ENCODE measurements around the gene MTMR10. TPM values are rescaled to one million over a fixed set of nuclear protein-coding genes. Genes with fewer than 3 reads are reported as not detected.

MTMR10 gene
- total RNA-seq, 1 donor from 2014 or later = 6.6 TPM

DNA sequence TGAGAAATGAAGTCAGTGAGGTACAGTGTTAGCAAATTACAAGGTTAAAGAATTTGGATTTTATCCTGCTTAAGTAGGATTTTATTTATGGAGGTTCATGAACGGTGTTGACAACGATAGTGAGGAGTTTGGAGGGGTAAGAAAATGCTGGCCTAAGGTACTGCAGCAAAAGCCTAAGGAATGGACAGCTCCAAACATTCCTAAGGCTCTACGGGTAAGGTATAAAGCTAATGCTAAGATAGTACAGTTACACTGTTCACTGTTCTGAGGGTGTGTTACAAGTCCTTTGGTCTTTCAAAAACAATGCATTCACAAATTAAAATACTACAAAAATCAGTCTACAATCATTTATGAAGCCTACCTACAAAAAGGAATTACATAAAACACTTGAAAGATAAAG is 7.3 kb downstream of the MTMR10 start:
- FAIRE-seq (no peak), DNase-seq (ENCODE audit: low read depth) (peak; percentile 12)
- Histone ChIP-seq H3K27me3 (ENCODE audit: control insufficient read depth, insufficient read depth, low read length) (no peaks in the 10 kb centered on the region), H3K4me3 (ENCODE audit: low read depth, low read length) (no peak overlapping the region), H3K36me3 (ENCODE audit: control insufficient read depth, insufficient read depth, low read length) (peaks cover 2% of the 10 kb centered on the region)
- TF ChIP-seq, protein P1, sequence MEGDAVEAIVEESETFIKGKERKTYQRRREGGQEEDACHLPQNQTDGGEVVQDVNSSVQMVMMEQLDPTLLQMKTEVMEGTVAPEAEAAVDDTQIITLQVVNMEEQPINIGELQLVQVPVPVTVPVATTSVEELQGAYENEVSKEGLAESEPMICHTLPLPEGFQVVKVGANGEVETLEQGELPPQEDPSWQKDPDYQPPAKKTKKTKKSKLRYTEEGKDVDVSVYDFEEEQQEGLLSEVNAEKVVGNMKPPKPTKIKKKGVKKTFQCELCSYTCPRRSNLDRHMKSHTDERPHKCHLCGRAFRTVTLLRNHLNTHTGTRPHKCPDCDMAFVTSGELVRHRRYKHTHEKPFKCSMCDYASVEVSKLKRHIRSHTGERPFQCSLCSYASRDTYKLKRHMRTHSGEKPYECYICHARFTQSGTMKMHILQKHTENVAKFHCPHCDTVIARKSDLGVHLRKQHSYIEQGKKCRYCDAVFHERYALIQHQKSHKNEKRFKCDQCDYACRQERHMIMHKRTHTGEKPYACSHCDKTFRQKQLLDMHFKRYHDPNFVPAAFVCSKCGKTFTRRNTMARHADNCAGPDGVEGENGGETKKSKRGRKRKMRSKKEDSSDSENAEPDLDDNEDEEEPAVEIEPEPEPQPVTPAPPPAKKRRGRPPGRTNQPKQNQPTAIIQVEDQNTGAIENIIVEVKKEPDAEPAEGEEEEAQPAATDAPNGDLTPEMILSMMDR (IDR thresholded peaks at IDR 0.05; ENCODE audit: insufficient read depth, low read length, severe bottlenecking) = no peak

DNA sequence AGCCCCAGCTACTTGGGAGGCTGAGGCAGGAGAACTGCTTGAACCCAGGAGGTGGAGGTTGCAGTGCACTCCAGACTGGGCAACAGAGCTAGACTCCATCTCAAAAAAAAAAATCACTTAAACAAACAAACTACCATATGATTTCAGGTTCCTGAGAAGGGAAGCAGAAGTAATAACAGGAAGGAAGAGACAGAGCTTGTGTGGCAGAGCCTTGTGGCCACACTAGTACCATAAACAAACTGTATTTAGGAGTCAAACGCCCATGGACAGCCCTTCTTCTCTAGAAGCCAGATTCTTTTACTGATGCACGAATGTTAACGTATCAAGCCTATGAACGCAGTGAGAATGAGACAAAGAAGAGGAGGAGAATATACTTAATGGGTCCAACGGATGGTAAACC is 12.0 kb downstream of the MTMR10 start:
- peaks cover 2% of the 10 kb centered on the region for H3K36me3 ChIP-seq (ENCODE audit: control insufficient read depth, insufficient read depth, low read length)
- DNase-seq (ENCODE audit: low read depth) (no peak), FAIRE-seq (no peak)
- H3K27me3 ChIP-seq (ENCODE audit: control insufficient read depth, insufficient read depth, low read length) = no peaks in the 10 kb centered on the region
- TF ChIP-seq, protein P1 (IDR thresholded peaks at IDR 0.05; ENCODE audit: insufficient read depth, low read length, severe bottlenecking) = no peak
- no peak overlapping the region for H3K4me3 ChIP-seq (ENCODE audit: low read depth, low read length)

DNA sequence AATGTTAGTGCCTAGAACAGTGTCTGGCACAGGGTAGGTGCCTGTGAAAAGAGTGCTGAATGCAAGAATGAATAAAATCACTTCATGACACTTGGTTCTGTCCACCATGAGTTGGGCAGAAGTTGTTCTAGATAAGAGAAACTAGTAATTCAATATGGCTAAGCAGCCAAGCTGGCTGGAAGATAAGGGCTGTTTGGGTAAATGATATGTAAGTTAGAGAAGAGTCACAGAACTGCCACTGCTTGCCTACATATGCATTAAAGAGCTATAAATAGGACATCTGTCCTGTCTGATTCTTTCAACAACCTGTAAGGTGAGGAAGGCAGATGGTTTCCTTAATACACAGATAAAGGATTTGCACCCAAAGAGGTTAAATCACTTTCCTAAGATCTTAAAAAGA is 13.1 kb downstream of the MTMR10 start:
- TF ChIP-seq, protein P1 (IDR thresholded peaks at IDR 0.05; ENCODE audit: insufficient read depth, low read length, severe bottlenecking) = no peak
- DNase-seq (ENCODE audit: low read depth) (no peak), FAIRE-seq (no peak)
- Histone ChIP-seq H3K27me3 (ENCODE audit: control insufficient read depth, insufficient read depth, low read length) (no peaks in the 10 kb centered on the region), H3K36me3 (ENCODE audit: control insufficient read depth, insufficient read depth, low read length) (peaks cover 4% of the 10 kb centered on the region), H3K4me3 (ENCODE audit: low read depth, low read length) (no peak overlapping the region)

DNA sequence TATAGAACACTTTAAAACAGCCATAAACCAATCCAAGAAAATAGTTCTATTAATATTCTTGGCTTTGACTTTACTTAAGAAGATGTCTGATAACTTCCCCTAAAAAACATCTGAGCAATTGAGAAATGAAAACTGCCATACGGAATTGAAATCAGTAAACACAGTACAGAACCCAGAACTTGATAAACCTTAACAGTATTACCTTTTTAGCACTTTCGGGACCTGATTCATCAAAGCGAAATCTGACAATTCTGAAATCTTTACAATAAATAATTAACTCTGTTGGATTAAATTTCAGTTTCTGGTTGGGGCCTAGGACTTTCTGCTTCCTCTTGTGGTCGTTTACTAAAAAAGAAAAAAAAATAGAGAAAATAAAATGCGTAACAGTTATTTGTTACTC is 17.3 kb downstream of the MTMR10 start:
- H3K4me3 ChIP-seq (ENCODE audit: low read depth, low read length) = no peak overlapping the region
- no peak for FAIRE-seq
- H3K36me3 ChIP-seq (ENCODE audit: control insufficient read depth, insufficient read depth, low read length) = peaks cover 2% of the 10 kb centered on the region
- no peaks in the 10 kb centered on the region for H3K27me3 ChIP-seq (ENCODE audit: control insufficient read depth, insufficient read depth, low read length)
- TF ChIP-seq, protein P1 (IDR thresholded peaks at IDR 0.05; ENCODE audit: insufficient read depth, low read length, severe bottlenecking) = no peak
- no peak for DNase-seq (ENCODE audit: low read depth)

DNA sequence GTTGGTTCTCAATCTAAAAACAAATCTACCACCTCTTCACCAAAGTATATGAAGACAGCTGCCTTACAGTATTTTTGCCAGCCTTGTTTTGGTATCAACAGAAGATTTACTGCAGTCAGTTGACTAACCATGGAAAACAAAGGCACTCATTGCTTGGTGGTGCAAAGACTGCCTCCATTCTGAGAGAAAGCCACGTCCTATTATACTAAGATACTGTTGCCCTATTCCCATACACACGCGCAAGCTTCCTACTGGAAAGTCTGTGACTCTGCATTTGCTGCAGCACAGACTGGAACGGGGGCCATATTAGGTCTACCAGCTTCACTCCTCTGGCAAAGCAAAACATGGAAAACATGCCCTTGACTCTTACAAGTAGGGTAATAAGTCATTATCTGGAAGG is 18.0 kb downstream of the MTMR10 start:
- DNase-seq (ENCODE audit: low read depth) (no peak), FAIRE-seq (no peak)
- no peaks in the 10 kb centered on the region for H3K27me3 ChIP-seq (ENCODE audit: control insufficient read depth, insufficient read depth, low read length)
- peaks cover 2% of the 10 kb centered on the region for H3K36me3 ChIP-seq (ENCODE audit: control insufficient read depth, insufficient read depth, low read length)
- TF ChIP-seq, protein P1 (IDR thresholded peaks at IDR 0.05; ENCODE audit: insufficient read depth, low read length, severe bottlenecking) = no peak
- no peak overlapping the region for H3K4me3 ChIP-seq (ENCODE audit: low read depth, low read length)

DNA sequence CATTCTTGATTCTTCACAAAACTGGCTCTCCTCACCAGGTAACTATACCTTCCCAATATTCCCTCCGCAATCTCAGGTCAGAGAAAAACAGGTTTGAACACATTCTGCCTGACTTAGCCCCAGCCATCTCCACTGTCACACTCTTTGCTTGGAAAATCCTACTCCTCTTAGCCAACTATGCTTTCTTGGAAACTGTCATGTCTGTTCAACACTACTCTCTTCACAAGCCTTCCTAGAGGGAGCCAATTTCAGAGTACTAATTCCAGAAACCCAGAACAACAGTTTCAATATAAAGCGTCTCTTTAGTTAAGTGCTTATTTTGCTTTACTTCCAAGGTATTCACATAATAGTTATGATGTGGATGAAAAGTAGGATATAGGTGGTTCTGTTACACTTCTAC is 21.7 kb downstream of the MTMR10 start:
- Histone ChIP-seq H3K27me3 (ENCODE audit: control insufficient read depth, insufficient read depth, low read length) (no peaks in the 10 kb centered on the region), H3K36me3 (ENCODE audit: control insufficient read depth, insufficient read depth, low read length) (peaks cover 3% of the 10 kb centered on the region), H3K4me3 (ENCODE audit: low read depth, low read length) (no peak overlapping the region)
- TF ChIP-seq, protein P1 (IDR thresholded peaks at IDR 0.05; ENCODE audit: insufficient read depth, low read length, severe bottlenecking) = no peak
- no peak for DNase-seq (ENCODE audit: low read depth)
- FAIRE-seq = no peak

All from bronchial epithelial cell (primary cell).